SK-N-SH treated with all-trans-retinoic acid at 6 μM for 48 hours (cell line): ENCODE data around the gene MGST3.

Source experiments
- ATAC-seq: fragments of 200-7000 bp; cut with Tn5 transposase; 3 replicates; pipeline ENCODE4 v1.9.1; 2020; ENCODE audit warnings: mild to moderate bottlenecking, moderate library complexity
- ARNTL ChIP-seq: fragments of 450-650 bp; formaldehyde crosslinking; IDR thresholded peaks from 2 replicates; pipeline ENCODE4 v1.5.0; 2020; ENCODE audit warnings: low read depth, mild to moderate bottlenecking, moderate library complexity, borderline replicate concordance
- BACH2 ChIP-seq: fragments of 250-450 bp; sonication (Bioruptor Pico); IDR thresholded peaks from 2 replicates; pipeline ENCODE4 v1.9.0; 2021; ENCODE audit warnings: mild to moderate bottlenecking, borderline replicate concordance
- CSDC2 ChIP-seq: fragments of 250-450 bp; sonication (Bioruptor Pico); IDR thresholded peaks from 2 replicates; pipeline ENCODE4 v1.5.0; 2020; ENCODE audit warnings: mild to moderate bottlenecking, moderate library complexity
- CSRNP3 ChIP-seq: fragments of 250-450 bp; sonication (Bioruptor Pico); IDR thresholded peaks from 2 replicates; pipeline ENCODE4 v1.5.1; 2021; ENCODE audit warnings: mild to moderate bottlenecking, moderate library complexity
- ESRRG ChIP-seq: fragments of 250-450 bp; sonication (Bioruptor Pico); IDR thresholded peaks from 2 replicates; pipeline ENCODE4 v1.6.1; 2021; ENCODE audit warnings: mild to moderate bottlenecking
- GLIS3 ChIP-seq: fragments of 250-450 bp; sonication (Bioruptor Pico); IDR thresholded peaks from 2 replicates; pipeline ENCODE4 v1.5.0; 2020; ENCODE audit warnings: mild to moderate bottlenecking, moderate library complexity
- ISL1 ChIP-seq: fragments of 250-450 bp; sonication (Bioruptor Pico); IDR thresholded peaks from 2 replicates; pipeline ENCODE4 v2.1.2; 2022; ENCODE audit warnings: mild to moderate bottlenecking, moderate library complexity
- OSR1 ChIP-seq: fragments of 250-450 bp; sonication (Bioruptor Pico); IDR thresholded peaks from 2 replicates; pipeline ENCODE4 v1.8.0; 2022; ENCODE audit warnings: moderate library complexity, mild to moderate bottlenecking, inconsistent platforms
- PATZ1 ChIP-seq: fragments of 250-450 bp; sonication (Bioruptor Pico); IDR thresholded peaks from 2 replicates; pipeline ENCODE4 v1.8.0; 2020; ENCODE audit warnings: mild to moderate bottlenecking, moderate library complexity, borderline replicate concordance
- POU6F1 ChIP-seq: fragments of 250-450 bp; sonication (Bioruptor Pico); IDR thresholded peaks from 2 replicates; pipeline ENCODE4 v1.8.0; 2021; ENCODE audit warnings: low read depth, mild to moderate bottlenecking, moderate library complexity, borderline replicate concordance
- PPARA ChIP-seq: fragments of 250-450 bp; sonication (Bioruptor Pico); IDR thresholded peaks from 2 replicates; pipeline ENCODE4 v1.5.0; 2020; ENCODE audit warnings: mild to moderate bottlenecking, borderline replicate concordance
- RARB ChIP-seq: fragments of 250-450 bp; sonication (Bioruptor Pico); IDR thresholded peaks from 2 replicates; pipeline ENCODE4 v1.8.0; 2021; ENCODE audit warnings: mild to moderate bottlenecking, moderate library complexity
- SNAI2 ChIP-seq: fragments of 250-450 bp; sonication (Bioruptor Pico); IDR thresholded peaks from 2 replicates; pipeline ENCODE4 v1.5.0; 2020; ENCODE audit warnings: mild to moderate bottlenecking, moderate library complexity
- TCF4 ChIP-seq: fragments of 250-450 bp; sonication (Bioruptor Pico); IDR thresholded peaks from 2 replicates; pipeline ENCODE4 v1.8.0; 2021; ENCODE audit warnings: mild to moderate bottlenecking, moderate library complexity, borderline replicate concordance
- TOX ChIP-seq: fragments of 250-450 bp; sonication (Bioruptor Pico); IDR thresholded peaks from 2 replicates; pipeline ENCODE4 v1.8.0; 2021; ENCODE audit warnings: mild to moderate bottlenecking, moderate library complexity, borderline replicate concordance
- TSHZ2 ChIP-seq: fragments of 250-450 bp; sonication (Bioruptor Pico); IDR thresholded peaks from 2 replicates; pipeline ENCODE4 v1.5.0; 2020; ENCODE audit warnings: mild to moderate bottlenecking, moderate library complexity
- ZC3H10 ChIP-seq: fragments of 250-450 bp; sonication (Bioruptor Pico); IDR thresholded peaks from 2 replicates; pipeline ENCODE4 v1.5.1; 2021; ENCODE audit warnings: mild to moderate bottlenecking, moderate library complexity
- ZFP3 ChIP-seq: fragments of 250-450 bp; sonication (Bioruptor Pico); IDR thresholded peaks from 2 replicates; pipeline ENCODE4 v1.5.0; 2020; ENCODE audit warnings: mild to moderate bottlenecking, moderate library complexity
- ZFP30 ChIP-seq: fragments of 450-650 bp; formaldehyde crosslinking; IDR thresholded peaks from 2 replicates; pipeline ENCODE4 v1.5.0; 2022; ENCODE audit warnings: mild to moderate bottlenecking, moderate library complexity
- ZNF565 ChIP-seq: fragments of 450-650 bp; formaldehyde crosslinking; conservative IDR thresholded peaks from 2 replicates; pipeline ENCODE4 v1.5.0; 2020; ENCODE audit warnings: low read depth, mild to moderate bottlenecking, moderate library complexity
- ZNF70 ChIP-seq: fragments of 450-650 bp; formaldehyde crosslinking; IDR thresholded peaks from 2 replicates; pipeline ENCODE4 v1.5.0; 2020; ENCODE audit warnings: mild to moderate bottlenecking, moderate library complexity

The MGST3 gene

GRCh38 chr1:165598676-165599059 is 32.4 kb upstream of the MGST3 start (continued):
- no peak for TF ChIP-seq ZC3H10 (CRISPR knock-in tag)
- TF ChIP-seq ESRRG: no peak
- TF ChIP-seq ISL1 (CRISPR knock-in tag): no peak
- TF ChIP-seq, all 23 proteins: peak for 0

GRCh38 chr1:165600793-165601192 is 30.2 kb upstream of the MGST3 start:
- no peak for ATAC-seq
- TF ChIP-seq CSRNP3 (CRISPR knock-in tag): no peak
- no peak for TF ChIP-seq ZNF565 (CRISPR knock-in tag)
- no peak for TF ChIP-seq BACH2 (CRISPR knock-in tag)
- TF ChIP-seq ZNF70 (CRISPR knock-in tag): no peak
- no peak for TF ChIP-seq CSDC2 (CRISPR knock-in tag)
- TF ChIP-seq TSHZ2 (CRISPR knock-in tag): no peak
- TF ChIP-seq ISL1 (CRISPR knock-in tag): no peak
- no peak for TF ChIP-seq PPARA (CRISPR knock-in tag)
- TF ChIP-seq TOX (CRISPR knock-in tag): no peak
- TF ChIP-seq TCF4 (CRISPR knock-in tag): no peak
- TF ChIP-seq OSR1 (CRISPR knock-in tag): no peak
- TF ChIP-seq ZFP3: no peak
- TF ChIP-seq ZFP30 (CRISPR knock-in tag): no peak
- no peak for TF ChIP-seq GLIS3 (CRISPR knock-in tag)
- no peak for TF ChIP-seq PATZ1 (CRISPR knock-in tag)
- TF ChIP-seq ESRRG: no peak

GRCh38 chr1:165603810-165604209 is 27.2 kb upstream of the MGST3 start:
- TF ChIP-seq SNAI2 (CRISPR knock-in tag) (no peak), GLIS3 (CRISPR knock-in tag) (no peak), RARB (no peak), ARNTL (no peak), PPARA (CRISPR knock-in tag) (no peak), CSDC2 (CRISPR knock-in tag) (no peak), ZFP30 (CRISPR knock-in tag) (no peak), ZNF70 (CRISPR knock-in tag) (no peak), BACH2 (CRISPR knock-in tag) (no peak), CSRNP3 (CRISPR knock-in tag) (no peak), PATZ1 (CRISPR knock-in tag) (no peak), TOX (CRISPR knock-in tag) (no peak), POU6F1 (CRISPR knock-in tag) (no peak), OSR1 (CRISPR knock-in tag) (no peak), ISL1 (CRISPR knock-in tag) (no peak), ZC3H10 (CRISPR knock-in tag) (no peak), ESRRG (no peak), ZNF565 (CRISPR knock-in tag) (no peak), ZFP3 (no peak), TCF4 (CRISPR knock-in tag) (no peak)
- TF ChIP-seq, all 23 proteins: peak for 0
- no peak for ATAC-seq
